GM13977 (cell line): Measurements from ENCODE around the gene NXPH4.

Source experiments
- DNase-seq: peaks from one replicate; pipeline ENCODE4 v3.0.0; 2012; ENCODE audit warnings: low spot score
- CTCF ChIP-seq: IDR thresholded peaks from 2 replicates; pipeline ENCODE4 v1.5.1; 2012; ENCODE audit warnings: mild to moderate bottlenecking, control low read depth; ENCODE audit not compliant: insufficient read depth; ENCODE audit errors: extremely low read depth, missing control alignments
- in situ Hi-C: fragments of 300-500 bp; cut with MboI; formaldehyde crosslinking; loops from one replicate; pipeline ENCODE4 v1.12.0; 2022; ENCODE audit warnings: low sequenced_read_pairs, low pct_unique_long_range_greater_than_20kb, mixed read lengths, inconsistent platforms; ENCODE audit not compliant: unreplicated experiment

NXPH4 gene

GRCh38 chr12:57216921-57217879, 606 bp downstream of the NXPH4 start:
- in situ Hi-C loops, result no loop called here
- no peak for TF ChIP-seq CTCF
- no peak for DNase-seq

GRCh38 chr12:57218030-57218853, 1.6 kb downstream of the NXPH4 start:
- no peak for DNase-seq
- TF ChIP-seq CTCF, result no peak
- in situ Hi-C loops, result no loop called here

GRCh38 chr12:57219205-57219992, 2.8 kb downstream of the NXPH4 start:
- TF ChIP-seq CTCF, result no peak
- in situ Hi-C loops, result no loop called here
- DNase-seq, result no peak

- no peak for TF ChIP-seq CTCF
- DNase-seq, result no peak
- in situ Hi-C loops, result no loop called here
Measured at GRCh38 chr12:57219993-57220754, 3.6 kb downstream of the NXPH4 start.

GRCh38 chr12:57220770-57221168, 4.2 kb downstream of the NXPH4 start:
- no peak for DNase-seq
- no peak for TF ChIP-seq CTCF
- in situ Hi-C loops, result no loop called here
